ENCODE results near the gene NCR2. TPM values are rescaled to one million over a fixed set of nuclear protein-coding genes. Genes with fewer than 3 reads are reported as not detected.

NCR2 gene
- total and polyA plus RNA-seq, 2 experiments from 2014 or later, result not detected

DNA sequence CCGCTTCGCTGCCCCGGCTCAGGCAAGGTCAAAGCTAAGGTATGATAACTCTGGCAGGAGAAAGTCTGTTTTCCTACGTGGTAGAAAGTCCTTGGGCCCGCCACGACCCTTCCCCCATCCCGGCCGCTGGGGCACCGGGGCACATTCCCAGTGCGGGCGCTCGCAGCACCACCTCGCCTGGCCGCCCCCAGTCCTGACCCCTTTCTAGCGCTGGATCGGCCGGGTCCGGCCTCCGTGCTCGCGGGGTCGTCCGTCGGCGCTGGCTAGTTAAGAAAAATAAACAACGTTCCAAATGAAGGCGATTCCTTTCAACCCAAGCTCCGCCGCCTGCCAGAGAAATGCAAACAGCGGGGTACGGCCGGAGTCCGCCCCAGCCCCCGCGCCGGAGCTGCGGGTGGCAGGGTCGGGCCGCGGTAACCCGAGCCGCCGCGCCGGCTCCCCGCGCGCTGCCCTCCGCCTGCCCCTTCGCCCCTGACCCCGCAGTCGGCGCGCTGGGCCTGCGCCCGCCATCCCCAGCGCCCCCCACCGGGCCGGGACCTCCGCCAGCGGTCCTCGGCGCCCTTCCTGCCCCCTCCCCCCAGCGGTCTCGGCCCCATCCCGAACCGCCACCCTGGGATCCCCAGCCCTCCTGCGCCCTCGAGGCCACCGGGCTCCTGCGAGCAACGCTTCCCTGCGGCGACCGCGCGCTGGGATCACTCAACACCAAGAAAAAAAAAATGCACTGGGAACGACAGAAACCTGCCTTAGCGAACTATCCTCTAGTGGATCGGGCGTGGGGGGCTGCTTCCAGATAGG, 37.6 kb downstream of the NCR2 start:
- Histone ChIP-seq H3K27ac (no peak overlapping the region), H3K9me3 (ENCODE audit: low read depth) (no peaks in the 10 kb centered on the region), H3K27me3 (peaks cover 82% of the 10 kb centered on the region), H3K79me2 (no peaks in the 10 kb centered on the region), H2AFZ (peak overlapping the region; percentile 44), H3K4me3 (no peak overlapping the region), H3K9me2 (replicated peaks; ENCODE audit: insufficient read depth) (no peaks in the 10 kb centered on the region), H4K20me1 (ENCODE audit: insufficient read depth, poor library complexity, severe bottlenecking) (no peaks in the 10 kb centered on the region), H3K4me2 (peak overlapping the region; percentile 92), H3K36me3 (replicated peaks; ENCODE audit: insufficient read depth, low read depth) (no peaks in the 10 kb centered on the region), H3K4me1 (ENCODE audit: insufficient read depth) (peaks cover 49% of the 10 kb centered on the region)
- TF ChIP-seq EZH2phosphoT487 (IDR thresholded peaks at IDR 0.05; ENCODE audit: low read depth, severe bottlenecking, unreplicated experiment) (no peak), EZH2 (IDR thresholded peaks at IDR 0.05; ENCODE audit: borderline replicate concordance) (peak; percentile 92)
- WGBS (ENCODE audit: low lambda C conversion rate, missing lambda C conversion rate), result 2% methylated on average over 63 of the region's 81 CpGs
- no peak for DNase-seq (ENCODE audit: low spot score)

DNA sequence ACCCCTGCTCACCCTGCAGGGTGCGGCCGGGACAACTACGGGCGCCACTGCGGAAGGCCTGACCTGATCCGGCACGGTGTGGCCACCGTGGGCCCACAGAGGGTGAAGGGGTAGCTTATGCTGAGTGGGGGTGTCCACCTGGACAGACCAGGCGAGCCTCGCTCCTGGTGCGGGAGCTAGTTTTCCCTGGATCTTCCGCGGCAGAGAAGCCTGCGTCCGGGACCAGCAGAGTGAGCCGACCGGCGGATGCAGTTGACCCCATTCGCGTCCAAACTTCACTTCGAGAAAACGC, 38.2 kb downstream of the NCR2 start:
- no peak overlapping the region for H2AFZ ChIP-seq
- H3K79me2 ChIP-seq, result no peaks in the 10 kb centered on the region
- H3K27me3 ChIP-seq, result peaks cover 87% of the 10 kb centered on the region
- H3K27ac ChIP-seq, result no peak overlapping the region
- H3K9me2 ChIP-seq (replicated peaks; ENCODE audit: insufficient read depth), result no peaks in the 10 kb centered on the region
- no peaks in the 10 kb centered on the region for H4K20me1 ChIP-seq (ENCODE audit: insufficient read depth, poor library complexity, severe bottlenecking)
- peak overlapping the region; percentile 92 for H3K4me2 ChIP-seq
- H3K4me1 ChIP-seq (ENCODE audit: insufficient read depth), result peaks cover 49% of the 10 kb centered on the region
- no peaks in the 10 kb centered on the region for H3K9me3 ChIP-seq (ENCODE audit: low read depth)
- H3K36me3 ChIP-seq (replicated peaks; ENCODE audit: insufficient read depth, low read depth), result no peaks in the 10 kb centered on the region
- DNase-seq (ENCODE audit: low spot score), result no peak
- no peak overlapping the region for H3K4me3 ChIP-seq
- WGBS (ENCODE audit: low lambda C conversion rate, missing lambda C conversion rate), result 8% methylated on average over 22 of the region's 22 CpGs
- TF ChIP-seq EZH2phosphoT487 (IDR thresholded peaks at IDR 0.05; ENCODE audit: low read depth, severe bottlenecking, unreplicated experiment) (no peak), EZH2 (IDR thresholded peaks at IDR 0.05; ENCODE audit: borderline replicate concordance) (peak; percentile 34)
- TF ChIP-seq, protein P1, sequence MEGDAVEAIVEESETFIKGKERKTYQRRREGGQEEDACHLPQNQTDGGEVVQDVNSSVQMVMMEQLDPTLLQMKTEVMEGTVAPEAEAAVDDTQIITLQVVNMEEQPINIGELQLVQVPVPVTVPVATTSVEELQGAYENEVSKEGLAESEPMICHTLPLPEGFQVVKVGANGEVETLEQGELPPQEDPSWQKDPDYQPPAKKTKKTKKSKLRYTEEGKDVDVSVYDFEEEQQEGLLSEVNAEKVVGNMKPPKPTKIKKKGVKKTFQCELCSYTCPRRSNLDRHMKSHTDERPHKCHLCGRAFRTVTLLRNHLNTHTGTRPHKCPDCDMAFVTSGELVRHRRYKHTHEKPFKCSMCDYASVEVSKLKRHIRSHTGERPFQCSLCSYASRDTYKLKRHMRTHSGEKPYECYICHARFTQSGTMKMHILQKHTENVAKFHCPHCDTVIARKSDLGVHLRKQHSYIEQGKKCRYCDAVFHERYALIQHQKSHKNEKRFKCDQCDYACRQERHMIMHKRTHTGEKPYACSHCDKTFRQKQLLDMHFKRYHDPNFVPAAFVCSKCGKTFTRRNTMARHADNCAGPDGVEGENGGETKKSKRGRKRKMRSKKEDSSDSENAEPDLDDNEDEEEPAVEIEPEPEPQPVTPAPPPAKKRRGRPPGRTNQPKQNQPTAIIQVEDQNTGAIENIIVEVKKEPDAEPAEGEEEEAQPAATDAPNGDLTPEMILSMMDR (IDR thresholded peaks at IDR 0.05; ENCODE audit: poor library complexity), result no peak

DNA sequence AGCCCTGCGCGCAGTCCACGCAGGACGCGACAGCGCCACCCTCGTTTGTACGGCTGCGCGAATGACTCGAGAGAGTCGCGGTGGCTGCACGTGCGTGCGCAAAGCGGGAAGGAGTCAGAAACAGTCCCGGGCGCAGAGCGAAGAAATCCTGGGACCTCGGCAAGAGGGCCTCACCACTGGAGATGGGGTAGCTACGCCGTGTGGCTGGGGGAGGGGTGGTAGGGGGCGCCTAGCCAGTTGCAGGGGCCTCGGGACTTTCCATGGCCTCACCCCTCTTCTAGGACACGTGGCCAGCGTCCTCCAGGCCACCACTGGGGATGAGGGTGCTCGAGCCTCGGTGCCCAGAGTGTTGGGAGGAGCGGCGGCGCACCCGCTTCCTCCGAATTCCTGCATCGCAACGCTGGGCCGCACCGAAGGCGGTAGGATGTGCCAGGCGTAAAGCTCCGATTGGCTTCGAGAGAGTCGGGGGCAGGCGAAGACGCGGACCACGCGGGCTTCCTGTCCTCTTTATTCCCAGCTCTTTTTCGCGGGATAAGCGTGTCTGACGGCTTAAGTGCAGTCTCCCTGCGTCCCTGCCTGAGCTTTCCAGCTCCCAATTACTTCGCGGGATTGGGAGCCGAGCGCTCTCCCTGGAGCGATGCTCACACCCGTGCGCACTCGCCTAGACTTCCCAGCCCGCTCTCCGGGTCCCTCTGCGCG, 38.7 kb downstream of the NCR2 start:
- Histone ChIP-seq H2AFZ (no peak overlapping the region), H3K27me3 (peaks cover 92% of the 10 kb centered on the region), H3K9me3 (ENCODE audit: low read depth) (no peaks in the 10 kb centered on the region), H3K36me3 (replicated peaks; ENCODE audit: insufficient read depth, low read depth) (no peaks in the 10 kb centered on the region), H4K20me1 (ENCODE audit: insufficient read depth, poor library complexity, severe bottlenecking) (no peaks in the 10 kb centered on the region), H3K27ac (no peak overlapping the region), H3K4me1 (ENCODE audit: insufficient read depth) (peaks cover 48% of the 10 kb centered on the region), H3K79me2 (no peaks in the 10 kb centered on the region), H3K9me2 (replicated peaks; ENCODE audit: insufficient read depth) (no peaks in the 10 kb centered on the region), H3K4me3 (no peak overlapping the region), H3K4me2 (peak overlapping the region; percentile 92)
- peak; percentile 22 for DNase-seq (ENCODE audit: low spot score)
- TF ChIP-seq EZH2phosphoT487 (IDR thresholded peaks at IDR 0.05; ENCODE audit: low read depth, severe bottlenecking, unreplicated experiment), result peak; percentile 22
- TF ChIP-seq, protein P1 (IDR thresholded peaks at IDR 0.05; ENCODE audit: poor library complexity), result peak; percentile 3
- peak; percentile 38 for TF ChIP-seq EZH2 (IDR thresholded peaks at IDR 0.05; ENCODE audit: borderline replicate concordance)
- WGBS (ENCODE audit: low lambda C conversion rate, missing lambda C conversion rate), result 4% methylated on average over 53 of the region's 65 CpGs

Data from hepatocyte (in vitro differentiated cells).